ENCODE results near the gene TMED4. TPM values are rescaled to one million over a fixed set of nuclear protein-coding genes. Genes with fewer than 3 reads are reported as not detected.

Gene TMED4
- total and polyA plus RNA-seq, 2 experiments from 2014 or later: 124 to 319 TPM

DNA sequence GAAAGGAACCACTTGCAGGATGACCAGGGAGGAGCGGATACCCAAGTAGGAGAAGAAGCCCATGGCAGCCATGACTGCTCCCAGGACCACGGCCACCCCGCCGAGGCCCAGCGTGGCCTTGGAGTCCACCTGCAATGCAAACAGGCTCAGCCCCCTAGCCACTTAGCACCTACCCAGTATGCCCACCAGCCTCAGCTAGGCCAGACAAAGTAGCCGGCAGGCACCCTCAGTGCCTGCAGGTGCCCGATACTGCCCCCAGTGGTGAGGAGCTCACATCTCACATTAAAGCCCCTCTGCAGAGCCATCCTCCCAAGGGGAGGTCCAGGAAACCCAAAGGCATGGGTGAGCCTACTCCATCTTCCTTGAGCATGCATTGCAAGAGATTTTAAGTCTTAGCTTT, 47.5 kb downstream of the TMED4 start:
- no peaks in the 10 kb centered on the region for H3K9me3 ChIP-seq (ENCODE audit: low read depth)
- peak; percentile 46 to 73 for DNase-seq (ENCODE audit: low read depth in 1 of 2, low spot score in 1 of 2)
- H3K27me3 ChIP-seq: no peaks in the 10 kb centered on the region
- peak; percentile 66 for TF ChIP-seq CTCF (IDR thresholded peaks at IDR 0.05; ENCODE audit: low read depth, low read length)
- H3K4me3 ChIP-seq: no peak overlapping the region
- H3K36me3 ChIP-seq: no peaks in the 10 kb centered on the region
- no peaks in the 10 kb centered on the region for H3K4me1 ChIP-seq (ENCODE audit: low read depth)
- H3K27ac ChIP-seq: no peak overlapping the region

DNA sequence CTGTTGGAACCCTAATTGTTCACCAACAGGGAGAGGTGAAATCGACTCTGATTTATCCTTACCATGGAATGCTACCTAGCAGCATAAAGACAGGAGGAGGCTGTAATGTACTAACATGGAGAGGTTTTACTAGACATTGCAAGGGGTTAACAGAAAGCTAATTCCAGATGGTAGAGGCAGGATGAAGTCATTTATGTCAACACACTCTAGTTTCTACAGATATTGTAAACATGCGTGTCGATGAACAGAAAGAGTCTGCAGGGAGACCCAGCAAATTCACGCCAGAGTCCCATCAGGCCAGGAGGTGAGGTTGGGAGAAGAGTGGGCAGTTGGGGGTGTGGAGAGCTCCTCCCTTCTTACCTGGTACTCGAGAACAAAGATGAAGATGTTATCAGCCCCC, 47.9 kb downstream of the TMED4 start:
- no peaks in the 10 kb centered on the region for H3K4me1 ChIP-seq (ENCODE audit: low read depth)
- no peak for DNase-seq (ENCODE audit: low read depth in 1 of 2, low spot score in 1 of 2)
- H3K4me3 ChIP-seq: no peak overlapping the region
- H3K9me3 ChIP-seq (ENCODE audit: low read depth): no peaks in the 10 kb centered on the region
- no peaks in the 10 kb centered on the region for H3K27me3 ChIP-seq
- TF ChIP-seq CTCF (IDR thresholded peaks at IDR 0.05; ENCODE audit: low read depth, low read length): no peak
- H3K36me3 ChIP-seq: no peaks in the 10 kb centered on the region
- H3K27ac ChIP-seq: no peak overlapping the region

DNA sequence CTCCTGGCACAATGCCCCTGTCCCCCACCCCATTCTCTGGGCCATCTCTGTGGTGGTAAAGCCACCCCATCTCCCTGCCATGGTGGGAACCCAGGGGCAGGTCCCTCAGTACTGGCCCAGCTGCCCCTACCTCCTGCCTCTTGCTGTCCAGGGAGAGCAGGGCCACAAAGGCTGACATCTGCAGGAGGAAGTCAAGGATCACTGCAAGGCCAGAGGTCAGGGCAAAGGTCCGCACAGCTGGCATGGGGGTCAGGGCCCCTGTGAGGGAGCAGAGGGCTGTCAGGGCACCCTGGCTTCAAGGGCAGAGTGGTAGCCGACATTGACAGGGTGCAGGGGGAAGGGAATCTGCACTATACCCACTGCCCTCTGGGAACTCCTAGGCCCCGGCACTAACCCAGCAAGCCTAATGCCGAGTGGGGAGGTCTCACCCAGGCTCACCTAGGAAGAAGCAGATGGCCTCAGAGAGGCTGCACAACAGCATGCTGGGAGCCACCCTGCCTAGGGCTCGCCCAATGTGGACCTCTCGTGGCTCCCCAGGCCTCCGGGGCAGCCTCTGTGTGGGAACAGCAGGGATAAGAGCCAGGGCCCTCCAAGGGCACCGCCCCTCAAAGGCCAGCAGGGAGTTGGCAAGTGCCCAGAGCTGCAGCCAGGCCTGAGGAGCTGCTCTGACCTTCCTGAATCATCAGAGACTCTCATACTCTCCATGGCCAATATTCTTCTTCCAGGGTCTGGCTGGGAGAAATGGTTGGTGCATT, 48.6 kb downstream of the TMED4 start:
- H3K4me1 ChIP-seq (ENCODE audit: low read depth): no peaks in the 10 kb centered on the region
- TF ChIP-seq CTCF (IDR thresholded peaks at IDR 0.05; ENCODE audit: low read depth, low read length): no peak
- H3K27ac ChIP-seq: no peak overlapping the region
- no peaks in the 10 kb centered on the region for H3K36me3 ChIP-seq
- H3K27me3 ChIP-seq: no peaks in the 10 kb centered on the region
- DNase-seq (ENCODE audit: low read depth in 1 of 2, low spot score in 1 of 2): peak in 1 of 2 donors; percentile 14
- H3K9me3 ChIP-seq (ENCODE audit: low read depth): no peaks in the 10 kb centered on the region
- no peak overlapping the region for H3K4me3 ChIP-seq

DNA sequence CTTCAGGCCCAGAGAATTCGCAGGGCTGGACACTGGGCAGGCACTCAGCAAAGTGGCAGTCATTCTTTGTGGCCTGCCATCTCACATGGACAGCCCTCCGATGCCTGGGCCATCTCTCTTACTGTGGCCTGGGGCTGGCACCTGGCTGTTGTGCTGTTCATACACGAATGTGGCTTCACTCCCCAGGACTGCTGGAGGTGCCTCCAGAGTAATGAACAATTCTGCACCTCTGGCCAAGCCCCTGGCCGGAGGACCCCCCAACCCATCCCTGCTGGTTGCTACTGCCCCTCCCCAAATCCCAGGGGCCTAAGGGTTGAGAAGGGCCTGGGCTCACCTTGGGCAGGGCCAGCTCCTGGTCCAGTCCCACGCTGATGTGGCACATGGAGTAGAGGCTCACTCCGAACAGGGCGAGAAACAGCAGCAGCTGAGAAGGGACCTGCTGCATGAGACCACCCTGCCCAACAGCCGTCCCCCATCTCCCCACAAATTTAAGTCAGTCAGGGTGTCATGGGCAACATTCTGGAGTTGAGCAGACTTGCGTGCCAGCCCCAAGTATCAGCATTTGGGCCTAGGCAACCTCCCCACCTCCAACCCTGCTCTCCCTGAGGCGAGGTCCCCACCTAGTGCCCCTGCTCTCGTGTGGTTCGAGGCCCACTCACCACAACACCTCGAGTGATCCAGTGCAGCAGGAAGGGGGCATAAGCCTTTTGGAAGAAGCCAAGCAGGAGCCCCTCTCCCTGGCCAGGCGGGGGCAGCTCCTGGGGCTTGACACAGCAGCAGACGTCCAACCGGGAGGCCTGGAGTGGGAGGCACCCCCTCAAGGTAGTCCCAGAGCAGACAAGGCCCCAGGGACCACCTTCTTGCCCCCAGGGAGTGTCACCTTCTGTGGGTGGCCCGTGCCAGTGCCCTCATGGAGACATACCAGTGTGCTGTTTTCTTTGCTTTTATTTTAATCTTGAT, 50.3 kb downstream of the TMED4 start:
- no peak for TF ChIP-seq CTCF (IDR thresholded peaks at IDR 0.05; ENCODE audit: low read depth, low read length)
- no peak for DNase-seq (ENCODE audit: low read depth in 1 of 2, low spot score in 1 of 2)

DNA sequence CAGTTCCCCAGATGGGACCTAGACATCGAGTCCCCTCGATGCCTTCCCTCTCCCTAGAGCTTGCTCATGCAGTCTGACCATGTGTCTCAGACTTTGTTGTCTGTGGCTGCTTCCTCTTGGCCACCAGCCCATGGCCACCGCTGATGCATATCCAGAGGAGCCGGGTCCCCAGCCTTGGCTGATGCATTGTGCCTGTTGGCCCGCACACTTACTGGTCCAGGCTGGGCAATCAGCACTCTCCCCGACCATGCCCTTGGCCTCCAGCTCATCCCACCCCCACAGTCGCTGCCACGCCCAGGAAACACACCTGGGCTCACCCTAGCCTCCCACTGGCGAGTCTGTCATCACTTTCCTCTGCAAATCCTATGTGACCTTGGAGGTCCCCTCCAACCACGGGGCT, 51.0 kb downstream of the TMED4 start:
- no peaks in the 10 kb centered on the region for H3K4me1 ChIP-seq (ENCODE audit: low read depth)
- H3K27ac ChIP-seq: no peak overlapping the region
- H3K4me3 ChIP-seq: no peak overlapping the region
- no peaks in the 10 kb centered on the region for H3K36me3 ChIP-seq
- no peaks in the 10 kb centered on the region for H3K9me3 ChIP-seq (ENCODE audit: low read depth)
- no peak for TF ChIP-seq CTCF (IDR thresholded peaks at IDR 0.05; ENCODE audit: low read depth, low read length)
- DNase-seq (ENCODE audit: low read depth in 1 of 2, low spot score in 1 of 2): no peak
- H3K27me3 ChIP-seq: no peaks in the 10 kb centered on the region

More for the DNA sequence above, 50.3 kb downstream of the TMED4 start:
- no peaks in the 10 kb centered on the region for H3K27me3 ChIP-seq
- H3K9me3 ChIP-seq (ENCODE audit: low read depth): no peaks in the 10 kb centered on the region
- no peak overlapping the region for H3K27ac ChIP-seq
- H3K4me3 ChIP-seq: no peak overlapping the region
- no peaks in the 10 kb centered on the region for H3K36me3 ChIP-seq
- H3K4me1 ChIP-seq (ENCODE audit: low read depth): no peaks in the 10 kb centered on the region

Other genes with a start within 250 kb of the TMED4 start
- gene NUDCD3, start 91.6 kb downstream of the TMED4 start, total RNA-seq: 42.6 and 44.8 TPM in 2 replicates
- gene NUDCD3, start 91.6 kb downstream of the TMED4 start, polyA plus RNA-seq: 98.7 and 122 TPM in 2 replicates
- 0.21 TPM in 1 of 2 replicates, not detected in the other for gene NPC1L1, start 40.9 kb downstream of the TMED4 start, total RNA-seq
- not detected in 2 replicates for gene NPC1L1, start 40.9 kb downstream of the TMED4 start, polyA plus RNA-seq
- 52.3 and 65.2 TPM in 2 replicates for gene DDX56, start 8.3 kb downstream of the TMED4 start, total RNA-seq
- gene DDX56, start 8.3 kb downstream of the TMED4 start, polyA plus RNA-seq: 62.1 and 78.1 TPM in 2 replicates
- gene OGDH, start 24.4 kb upstream of the TMED4 start, total RNA-seq: 110 and 111 TPM in 2 replicates
- 71.9 and 80.0 TPM in 2 replicates for gene OGDH, start 24.4 kb upstream of the TMED4 start, polyA plus RNA-seq
- gene ZMIZ2, start 166.6 kb upstream of the TMED4 start, total RNA-seq: 30.4 and 47.7 TPM in 2 replicates
- 58.9 and 70.2 TPM in 2 replicates for gene ZMIZ2, start 166.6 kb upstream of the TMED4 start, polyA plus RNA-seq
- 903 and 1,485 TPM in 2 replicates for gene PPIA, start 214.4 kb upstream of the TMED4 start, total RNA-seq
- gene PPIA, start 214.4 kb upstream of the TMED4 start, polyA plus RNA-seq: 1,946 and 2,579 TPM in 2 replicates